Upper lobe of left lung (tissue), 4 donors: ENCODE results near the gene PDGFA.

Experiments
- EP300 ChIP-seq, 4 donors: sonication (generic); formaldehyde crosslinking; IDR thresholded peaks; one replicate each; pipeline ENCODE4 v1.5.1; 2017; ENCODE audit warnings: antibody characterized with exemption in 4 of 4, control low read depth in 2 of 4
- TF ChIP-seq, protein P1 (sequence below), 6 experiments: fragments of 450-650 bp in 4 of 6; fragments of 200-600 bp in 2 of 6; sonication (generic) in 2 of 6; IDR thresholded peaks; one replicate each; pipeline ENCODE4 v1.5.1; 2016 to 2019; ENCODE audit warnings: antibody characterized with exemption in 6 of 6

- TF ChIP-seq, protein P1, sequence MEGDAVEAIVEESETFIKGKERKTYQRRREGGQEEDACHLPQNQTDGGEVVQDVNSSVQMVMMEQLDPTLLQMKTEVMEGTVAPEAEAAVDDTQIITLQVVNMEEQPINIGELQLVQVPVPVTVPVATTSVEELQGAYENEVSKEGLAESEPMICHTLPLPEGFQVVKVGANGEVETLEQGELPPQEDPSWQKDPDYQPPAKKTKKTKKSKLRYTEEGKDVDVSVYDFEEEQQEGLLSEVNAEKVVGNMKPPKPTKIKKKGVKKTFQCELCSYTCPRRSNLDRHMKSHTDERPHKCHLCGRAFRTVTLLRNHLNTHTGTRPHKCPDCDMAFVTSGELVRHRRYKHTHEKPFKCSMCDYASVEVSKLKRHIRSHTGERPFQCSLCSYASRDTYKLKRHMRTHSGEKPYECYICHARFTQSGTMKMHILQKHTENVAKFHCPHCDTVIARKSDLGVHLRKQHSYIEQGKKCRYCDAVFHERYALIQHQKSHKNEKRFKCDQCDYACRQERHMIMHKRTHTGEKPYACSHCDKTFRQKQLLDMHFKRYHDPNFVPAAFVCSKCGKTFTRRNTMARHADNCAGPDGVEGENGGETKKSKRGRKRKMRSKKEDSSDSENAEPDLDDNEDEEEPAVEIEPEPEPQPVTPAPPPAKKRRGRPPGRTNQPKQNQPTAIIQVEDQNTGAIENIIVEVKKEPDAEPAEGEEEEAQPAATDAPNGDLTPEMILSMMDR (IDR thresholded peaks at IDR 0.05), result no peak
- no peak for TF ChIP-seq EP300 (IDR thresholded peaks at IDR 0.05)
Observed at GRCh38 chr7:506921-507622, 12.6 kb downstream of the PDGFA start.
